Caco-2 (cell line): ENCODE results near the gene ZNF511. TPM values are rescaled to one million over a fixed set of nuclear protein-coding genes. Genes with fewer than 3 reads are reported as not detected.

ENCODE experiments used
- BruUV-seq: library from RNA; stranded (reverse); fragments of 400-500 nt; replicated peaks from 2 replicates; lab custom pipeline; 2021; lab: Mats Ljungman, UMichigan
- CTCF ChIA-PET: fragments of 300-600 bp; sonication (Branson Sonifier 250); formaldehyde crosslinking; loops from one replicate; lab custom pipeline; 2022; ENCODE audit warnings: antibody characterized with exemption; lab: Charles Lee
- POLR2A ChIA-PET: fragments of 300-600 bp; sonication (Branson Sonifier 250); formaldehyde crosslinking; loops from one replicate; lab custom pipeline; 2022; ENCODE audit warnings: antibody characterized with exemption; lab: Charles Lee
- DNase-seq, 2 experiments: peaks; one replicate each; pipeline versions ENCODE4 v3.0.0 to v3.0.0-alpha.2; 2020 to 2022
- H3K27me3 ChIP-seq: replicated peaks from 2 replicates; pipeline ENCODE4 v1.6.0; 2011; ENCODE audit warnings: low read length; ENCODE audit not compliant: control insufficient read depth, insufficient read depth
- H3K36me3 ChIP-seq: 2 replicates; pipeline ENCODE4 v1.5.1; 2011; ENCODE audit warnings: low read length; ENCODE audit not compliant: control insufficient read depth, insufficient read depth
- H3K4me1 ChIP-seq: fragments of 250-450 bp; sonication (Bioruptor Pico); 2 replicates; pipeline ENCODE4 v1.5.1; 2020; ENCODE audit warnings: mild to moderate bottlenecking
- H3K4me3 ChIP-seq: 2 replicates; pipeline ENCODE4 v1.5.1; 2011; ENCODE audit warnings: low read depth, mild to moderate bottlenecking, control low read depth, low read length
- H3K9me3 ChIP-seq: fragments of 250-450 bp; sonication (Bioruptor Pico); 2 replicates; pipeline ENCODE4 v1.5.1; 2020; ENCODE audit warnings: mild to moderate bottlenecking, moderate library complexity
- H3K27ac Mint-ChIP-seq: one replicate; pipeline ENCODE4 v1.8.0; 2022; ENCODE audit warnings: mixed read lengths; ENCODE audit not compliant: unreplicated experiment
- H3K27me3 Mint-ChIP-seq: one replicate; pipeline ENCODE4 v1.8.0; 2022; ENCODE audit warnings: mixed read lengths; ENCODE audit not compliant: insufficient read depth, unreplicated experiment
- H3K36me3 Mint-ChIP-seq: one replicate; pipeline ENCODE4 v1.8.0; 2022; ENCODE audit warnings: mild to moderate bottlenecking, mixed read lengths; ENCODE audit not compliant: insufficient read depth, unreplicated experiment
- H3K4me1 Mint-ChIP-seq: one replicate; pipeline ENCODE4 v1.8.0; 2022; ENCODE audit warnings: low read depth, mixed read lengths; ENCODE audit not compliant: unreplicated experiment
- H3K4me3 Mint-ChIP-seq: one replicate; pipeline ENCODE4 v1.8.0; 2022; ENCODE audit warnings: mild to moderate bottlenecking, moderate library complexity, mixed read lengths; ENCODE audit not compliant: unreplicated experiment
- H3K9me3 Mint-ChIP-seq: one replicate; pipeline ENCODE4 v1.8.0; 2022; ENCODE audit warnings: mixed read lengths; ENCODE audit not compliant: unreplicated experiment
- CTCF ChIP-seq, 2 experiments: fragments of 200-600 bp in 1 of 2; IDR thresholded peaks; 1 replicate in 1 of 2; 2 replicates in 1 of 2; pipeline versions ENCODE4 v1.5.1 to v1.8.0; 2011 to 2022; ENCODE audit warnings: antibody characterized with exemption in 1 of 2, control low read depth in 1 of 2, inconsistent platforms in 1 of 2, low read depth in 1 of 2, low read length in 1 of 2, mild to moderate bottlenecking in 1 of 2, moderate library complexity in 1 of 2; ENCODE audit not compliant: insufficient read depth in 1 of 2, severe bottlenecking in 1 of 2, unreplicated experiment in 1 of 2
- intact Hi-C: fragments of 100-400 bp; cut with micrococcal nuclease; formaldehyde crosslinking; loops from one replicate; pipeline ENCODE4 v1.10.0; 2022; ENCODE audit not compliant: unreplicated experiment
- total RNA-seq: library from RNA; stranded (reverse); gene quantifications from 2 replicates; pipeline ENCODE4 v1.2.3, GENCODE V29; 2022

ZNF511 gene
- total RNA-seq, 1 experiment from 2014 or later: 98.5 TPM

- H3K27me3 ChIP-seq: no peaks in the 10 kb centered on the region
- no peak overlapping the region for H3K4me3 ChIP-seq
- Mint-ChIP-seq H3K36me3 (peaks cover 28% of the 10 kb centered on the region), H3K27me3 (no peaks in the 10 kb centered on the region), H3K27ac (peak overlapping the region; percentile 80), H3K4me3 (peak overlapping the region; percentile 62), H3K4me1 (peaks cover 11% of the 10 kb centered on the region), H3K9me3 (no peaks in the 10 kb centered on the region)
- peaks cover 53% of the 10 kb centered on the region for H3K4me1 ChIP-seq
- no TSS peak for BruUV-seq
- DNase-seq: no peak
- no peak for TF ChIP-seq CTCF (IDR thresholded peaks at IDR 0.05; ENCODE audit: insufficient read depth in 1 of 2, low read depth in 1 of 2, low read length in 1 of 2, severe bottlenecking in 1 of 2, unreplicated experiment in 1 of 2)
- intact Hi-C loops: no loop called here
- H3K9me3 ChIP-seq: no peaks in the 10 kb centered on the region
- peaks cover 6% of the 10 kb centered on the region for H3K36me3 ChIP-seq
- POLR2A ChIA-PET: no interaction called here
- CTCF ChIA-PET: interaction anchor here (1.0 to 1.5 kb wide), 2 partner anchors 18 kb away, joined by 4 to 7 read pairs; no protein-coding TSS in a partner anchor
These were observed 33.0 kb upstream of the ZNF511 start for GRCh38 chr10:133275684-133276092.

- intact Hi-C loops: no loop called here
- Mint-ChIP-seq H3K4me1 (peaks cover 11% of the 10 kb centered on the region), H3K9me3 (no peaks in the 10 kb centered on the region), H3K36me3 (peaks cover 31% of the 10 kb centered on the region), H3K4me3 (peak overlapping the region; percentile 62), H3K27ac (peak overlapping the region; percentile 80), H3K27me3 (no peaks in the 10 kb centered on the region)
- Histone ChIP-seq H3K4me1 (peaks cover 53% of the 10 kb centered on the region), H3K9me3 (no peaks in the 10 kb centered on the region), H3K4me3 (peak overlapping the region; percentile 52), H3K36me3 (peaks cover 6% of the 10 kb centered on the region), H3K27me3 (no peaks in the 10 kb centered on the region)
- POLR2A ChIA-PET: no interaction called here
- CTCF ChIA-PET: interaction anchor here (0.6 to 1.0 kb wide), 2 partner anchors 18 to 19 kb away, joined by 4 read pairs; no protein-coding TSS in a partner anchor
- BruUV-seq: TSS peak; percentile 51
- DNase-seq: no peak
- no peak for TF ChIP-seq CTCF (IDR thresholded peaks at IDR 0.05; ENCODE audit: insufficient read depth in 1 of 2, low read depth in 1 of 2, low read length in 1 of 2, severe bottlenecking in 1 of 2, unreplicated experiment in 1 of 2)
These were observed 32.6 kb upstream of the ZNF511 start for GRCh38 chr10:133276100-133276434.

- Mint-ChIP-seq H3K9me3 (no peaks in the 10 kb centered on the region), H3K27ac (peak within 1 kb of the TSS; percentile 80), H3K36me3 (peaks cover 31% of the 10 kb centered on the region), H3K4me1 (peaks cover 11% of the 10 kb centered on the region), H3K4me3 (peak within 1 kb of the TSS; percentile 62), H3K27me3 (no peaks in the 10 kb centered on the region)
- BruUV-seq: no TSS peak
- no peaks in the 10 kb centered on the region for H3K27me3 ChIP-seq
- intact Hi-C loops: no loop called here
- peaks cover 53% of the 10 kb centered on the region for H3K4me1 ChIP-seq
- peak within 1 kb of the TSS; percentile 52 for H3K4me3 ChIP-seq
- peak; percentile 83 to 88 for DNase-seq
- ChIA-PET POLR2A (interaction anchor here (0.6 kb wide), 1 partner anchor 61 kb away, joined by 6 read pairs; no protein-coding TSS in a partner anchor), CTCF (interaction anchor here (0.6 to 1.0 kb wide), 3 partner anchors 8 to 20 kb away, joined by 3 to 4 read pairs (median 4); no protein-coding TSS in a partner anchor)
- no peaks in the 10 kb centered on the region for H3K9me3 ChIP-seq
- TF ChIP-seq CTCF (IDR thresholded peaks at IDR 0.05; ENCODE audit: insufficient read depth in 1 of 2, low read depth in 1 of 2, low read length in 1 of 2, severe bottlenecking in 1 of 2, unreplicated experiment in 1 of 2): no peak
- H3K36me3 ChIP-seq: peaks cover 6% of the 10 kb centered on the region
These were observed 32.1 kb upstream of the ZNF511 start, which contains the start of gene ADAM8 for GRCh38 chr10:133276435-133277201. Gene ADAM8 (minus strand): TSS chr10:133276868. CDS start chr10:133276817, 51 bp downstream.
